Measurements from ENCODE around the gene PKIB. TPM values are rescaled to one million over a fixed set of nuclear protein-coding genes. Genes with fewer than 3 reads are reported as not detected.

Gene PKIB
- total RNA-seq, 1 donor from 2014 or later = 44.8 TPM

GRCh38 chr6:122619309-122619708 is 9.1 kb downstream of the PKIB start:
- peaks cover 12% of the 10 kb centered on the region for H3K9me3 Mint-ChIP-seq (ENCODE audit: low read depth)
- H3K27ac Mint-ChIP-seq = no peak overlapping the region
- H3K4me3 Mint-ChIP-seq (ENCODE audit: low read depth) = no peak overlapping the region
- H3K36me3 Mint-ChIP-seq (ENCODE audit: insufficient read depth) = peaks cover 13% of the 10 kb centered on the region
- peaks cover 24% of the 10 kb centered on the region for H3K4me1 Mint-ChIP-seq (ENCODE audit: low read depth)
- no peak for TF ChIP-seq CTCF (IDR thresholded peaks at IDR 0.05; ENCODE audit: unreplicated experiment)
- DNase-seq (ENCODE audit: low spot score, unreplicated experiment) = no peak
- H3K27me3 Mint-ChIP-seq = no peaks in the 10 kb centered on the region

GRCh38 chr6:122620428-122620827 is 10.2 kb downstream of the PKIB start:
- no peaks in the 10 kb centered on the region for H3K27me3 Mint-ChIP-seq
- no peak overlapping the region for H3K4me3 Mint-ChIP-seq (ENCODE audit: low read depth)
- peaks cover 9% of the 10 kb centered on the region for H3K36me3 Mint-ChIP-seq (ENCODE audit: insufficient read depth)
- peaks cover 8% of the 10 kb centered on the region for H3K9me3 Mint-ChIP-seq (ENCODE audit: low read depth)
- no peak for DNase-seq (ENCODE audit: low spot score, unreplicated experiment)
- H3K4me1 Mint-ChIP-seq (ENCODE audit: low read depth) = peaks cover 24% of the 10 kb centered on the region
- H3K27ac Mint-ChIP-seq = no peak overlapping the region
- no peak for TF ChIP-seq CTCF (IDR thresholded peaks at IDR 0.05; ENCODE audit: unreplicated experiment)

GRCh38 chr6:122620902-122621301 is 10.7 kb downstream of the PKIB start:
- Mint-ChIP-seq H3K4me3 (ENCODE audit: low read depth) (no peak overlapping the region), H3K27me3 (no peaks in the 10 kb centered on the region), H3K9me3 (ENCODE audit: low read depth) (peaks cover 4% of the 10 kb centered on the region), H3K4me1 (ENCODE audit: low read depth) (peaks cover 24% of the 10 kb centered on the region), H3K27ac (no peak overlapping the region), H3K36me3 (ENCODE audit: insufficient read depth) (peaks cover 5% of the 10 kb centered on the region)
- TF ChIP-seq CTCF (IDR thresholded peaks at IDR 0.05; ENCODE audit: unreplicated experiment) = no peak
- no peak for DNase-seq (ENCODE audit: low spot score, unreplicated experiment)

GRCh38 chr6:122621638-122622037 is 11.4 kb downstream of the PKIB start:
- Mint-ChIP-seq H3K27ac (peak overlapping the region; percentile 54), H3K27me3 (no peaks in the 10 kb centered on the region), H3K4me3 (ENCODE audit: low read depth) (no peak overlapping the region), H3K9me3 (ENCODE audit: low read depth) (no peaks in the 10 kb centered on the region), H3K36me3 (ENCODE audit: insufficient read depth) (no peaks in the 10 kb centered on the region), H3K4me1 (ENCODE audit: low read depth) (peaks cover 24% of the 10 kb centered on the region)
- TF ChIP-seq CTCF (IDR thresholded peaks at IDR 0.05; ENCODE audit: unreplicated experiment) = no peak
- no peak for DNase-seq (ENCODE audit: low spot score, unreplicated experiment)

- Mint-ChIP-seq H3K9me3 (ENCODE audit: low read depth) (peaks cover 3% of the 10 kb centered on the region), H3K4me3 (ENCODE audit: low read depth) (peak overlapping the region; percentile 18), H3K27me3 (no peaks in the 10 kb centered on the region), H3K4me1 (ENCODE audit: low read depth) (peaks cover 24% of the 10 kb centered on the region), H3K36me3 (ENCODE audit: insufficient read depth) (peaks cover 4% of the 10 kb centered on the region), H3K27ac (peak overlapping the region; percentile 38)
- no peak for TF ChIP-seq CTCF (IDR thresholded peaks at IDR 0.05; ENCODE audit: unreplicated experiment)
- DNase-seq (ENCODE audit: low spot score, unreplicated experiment) = no peak
Observed at GRCh38 chr6:122622479-122622878, 12.3 kb downstream of the PKIB start.
